H1 (cell line): ENCODE data around the gene LHFPL6.

Experiments used
- CBX8 ChIP-seq: fragments of 300-800, 300-1000 bp; sonication (generic); IDR thresholded peaks from 2 replicates; pipeline ENCODE4 v1.7.1; 2016; ENCODE audit warnings: low read depth, low read length, borderline replicate concordance
- CTCF ChIP-seq, 3 experiments: IDR thresholded peaks; 1 replicate in 2 of 3; 2 replicates in 1 of 3; pipeline versions ENCODE4 v1.5.1 to v1.6.1; 2011; ENCODE audit warnings: low read length in 3 of 3, mild to moderate bottlenecking in 3 of 3, inconsistent platforms in 2 of 3, low read depth in 1 of 3, moderate library complexity in 1 of 3; ENCODE audit not compliant: insufficient read depth in 1 of 3; ENCODE audit errors: control extremely low read depth in 1 of 3
- EZH2 ChIP-seq: fragments of 200-600 bp; sonication (generic); IDR thresholded peaks from 2 replicates; pipeline ENCODE4 v1.7.1; 2012; ENCODE audit warnings: low read depth, mild to moderate bottlenecking, moderate library complexity, low read length, inconsistent platforms; ENCODE audit not compliant: severe bottlenecking
- SIX5 ChIP-seq: IDR thresholded peaks from 2 replicates; pipeline ENCODE4 v1.6.1; 2011; ENCODE audit warnings: mild to moderate bottlenecking, low read depth, low read length
- TBP ChIP-seq: IDR thresholded peaks from 2 replicates; pipeline ENCODE4 v1.6.1; 2011; ENCODE audit warnings: low read depth, low read length, improper control_type of control experiment

GRCh38 chr13:39565036-39565949 is 37.7 kb downstream of the LHFPL6 start:
- TF ChIP-seq EZH2 (no peak), CTCF (IDR thresholded peaks at IDR 0.05; ENCODE audit: control extremely low read depth in 1 of 3, insufficient read depth in 1 of 3, low read depth in 1 of 3, low read length in 3 of 3) (no peak), CBX8 (no peak), SIX5 (no peak), TBP (no peak)
